Measurements from ENCODE around the gene MCHR2.

MCHR2 gene

GRCh38 chr6:99879431-99879830 is 114.6 kb downstream of the MCHR2 start:
- H3K4me3 ChIP-seq (ENCODE audit: low read length) = no peak overlapping the region
- no peak for TF ChIP-seq CTCF (IDR thresholded peaks at IDR 0.05; ENCODE audit: insufficient read depth, low read depth, low read length, missing control alignments)
- no peak for DNase-seq (ENCODE audit: low read depth)

GRCh38 chr6:99875068-99875467 is 119.0 kb downstream of the MCHR2 start:
- TF ChIP-seq CTCF (IDR thresholded peaks at IDR 0.05; ENCODE audit: insufficient read depth, low read depth, low read length, missing control alignments) = no peak
- no peak for DNase-seq (ENCODE audit: low read depth)
- H3K4me3 ChIP-seq (ENCODE audit: low read length) = no peak overlapping the region

- no peak for DNase-seq (ENCODE audit: low read depth)
- H3K4me3 ChIP-seq (ENCODE audit: low read length) = no peak overlapping the region
- TF ChIP-seq CTCF (IDR thresholded peaks at IDR 0.05; ENCODE audit: insufficient read depth, low read depth, low read length, missing control alignments) = no peak
Observed at GRCh38 chr6:99873084-99873483, 120.9 kb downstream of the MCHR2 start.

- no peak for DNase-seq (ENCODE audit: low read depth)
- H3K4me3 ChIP-seq (ENCODE audit: low read length) = no peak overlapping the region
- TF ChIP-seq CTCF (IDR thresholded peaks at IDR 0.05; ENCODE audit: insufficient read depth, low read depth, low read length, missing control alignments) = no peak
Observed at GRCh38 chr6:99871641-99872040, 122.4 kb downstream of the MCHR2 start.

All from epithelial cell of esophagus (primary cell).